Measurements from ENCODE around the gene CD300LG.

DNA sequence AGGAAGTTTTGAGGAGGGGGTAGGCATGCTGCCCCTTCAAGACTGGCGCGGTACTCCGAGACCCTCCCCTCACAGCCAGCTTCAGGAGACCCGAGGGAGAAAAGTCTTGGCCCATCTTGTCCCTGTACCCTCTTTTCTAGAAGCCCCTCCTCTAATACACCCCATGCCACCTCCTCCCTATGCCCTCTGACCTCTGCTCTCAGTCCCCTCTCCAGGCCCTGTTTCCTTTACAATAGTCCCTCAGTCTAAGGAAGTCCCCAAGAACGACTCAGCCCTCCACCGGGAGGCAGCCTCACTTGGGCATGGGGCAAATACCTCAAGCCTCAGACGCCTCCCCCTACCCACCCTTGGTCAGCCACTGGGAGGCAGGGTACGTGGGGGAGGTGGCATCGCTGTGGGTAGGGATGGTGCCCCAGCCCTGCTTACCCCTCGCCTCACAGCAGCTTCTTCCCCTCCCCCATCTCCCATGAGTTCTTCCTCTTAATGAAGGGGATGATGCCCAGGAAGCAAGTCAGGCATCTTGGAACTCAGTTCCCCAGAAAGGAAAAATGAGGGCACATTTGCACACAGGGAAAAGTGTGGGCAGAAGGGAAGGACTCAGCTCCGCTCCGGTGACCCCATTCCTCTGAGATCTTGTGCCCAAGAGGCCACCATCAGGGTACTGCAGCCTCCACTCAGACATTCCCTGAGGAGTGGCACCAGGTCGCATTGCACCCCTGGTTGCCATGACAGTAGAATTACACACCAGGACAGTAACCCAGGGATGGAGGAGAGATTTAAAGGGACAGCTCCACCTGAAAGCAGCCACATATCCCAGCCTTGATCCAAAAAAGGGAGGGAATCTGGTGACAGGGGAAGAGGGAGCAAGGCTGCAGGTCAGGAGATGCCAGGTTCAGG is 54.1 kb downstream of the CD300LG start:
- no peak for TF ChIP-seq POLR2A (IDR thresholded peaks at IDR 0.05)
- no peak for TF ChIP-seq EP300 (IDR thresholded peaks at IDR 0.05)
- TF ChIP-seq, protein P1, sequence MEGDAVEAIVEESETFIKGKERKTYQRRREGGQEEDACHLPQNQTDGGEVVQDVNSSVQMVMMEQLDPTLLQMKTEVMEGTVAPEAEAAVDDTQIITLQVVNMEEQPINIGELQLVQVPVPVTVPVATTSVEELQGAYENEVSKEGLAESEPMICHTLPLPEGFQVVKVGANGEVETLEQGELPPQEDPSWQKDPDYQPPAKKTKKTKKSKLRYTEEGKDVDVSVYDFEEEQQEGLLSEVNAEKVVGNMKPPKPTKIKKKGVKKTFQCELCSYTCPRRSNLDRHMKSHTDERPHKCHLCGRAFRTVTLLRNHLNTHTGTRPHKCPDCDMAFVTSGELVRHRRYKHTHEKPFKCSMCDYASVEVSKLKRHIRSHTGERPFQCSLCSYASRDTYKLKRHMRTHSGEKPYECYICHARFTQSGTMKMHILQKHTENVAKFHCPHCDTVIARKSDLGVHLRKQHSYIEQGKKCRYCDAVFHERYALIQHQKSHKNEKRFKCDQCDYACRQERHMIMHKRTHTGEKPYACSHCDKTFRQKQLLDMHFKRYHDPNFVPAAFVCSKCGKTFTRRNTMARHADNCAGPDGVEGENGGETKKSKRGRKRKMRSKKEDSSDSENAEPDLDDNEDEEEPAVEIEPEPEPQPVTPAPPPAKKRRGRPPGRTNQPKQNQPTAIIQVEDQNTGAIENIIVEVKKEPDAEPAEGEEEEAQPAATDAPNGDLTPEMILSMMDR (IDR thresholded peaks at IDR 0.05): no peak
